ENCODE data around the gene FCHSD2.

- TF ChIP-seq POLR2A (IDR thresholded peaks at IDR 0.05; ENCODE audit: control extremely low read depth in 1 of 2, low read depth in 2 of 2, low read length in 2 of 2) (no peak), TBP (IDR thresholded peaks at IDR 0.05; ENCODE audit: low read depth, low read length) (no peak), TAF1 (IDR thresholded peaks at IDR 0.05; ENCODE audit: low read depth, low read length) (no peak), POLR2AphosphoS5 (IDR thresholded peaks at IDR 0.05; ENCODE audit: low read depth, low read length) (no peak), CTCF (IDR thresholded peaks at IDR 0.05; ENCODE audit: control extremely low read depth in 1 of 3, insufficient read depth in 1 of 3, low read depth in 1 of 3, low read length in 3 of 3) (no peak), BACH1 (IDR thresholded peaks at IDR 0.05; ENCODE audit: low read length) (no peak), CEBPB (IDR thresholded peaks at IDR 0.05; ENCODE audit: low read depth, low read length) (no peak), RBBP5 (IDR thresholded peaks at IDR 0.05; ENCODE audit: borderline replicate concordance, low read depth, low read length) (no peak), TCF12 (IDR thresholded peaks at IDR 0.05; ENCODE audit: low read depth, low read length) (no peak)
These were observed 271.0 kb downstream of the FCHSD2 start for GRCh38 chr11:72871119-72871518.
